Measurements from ENCODE around the gene CECR2.

DNA sequence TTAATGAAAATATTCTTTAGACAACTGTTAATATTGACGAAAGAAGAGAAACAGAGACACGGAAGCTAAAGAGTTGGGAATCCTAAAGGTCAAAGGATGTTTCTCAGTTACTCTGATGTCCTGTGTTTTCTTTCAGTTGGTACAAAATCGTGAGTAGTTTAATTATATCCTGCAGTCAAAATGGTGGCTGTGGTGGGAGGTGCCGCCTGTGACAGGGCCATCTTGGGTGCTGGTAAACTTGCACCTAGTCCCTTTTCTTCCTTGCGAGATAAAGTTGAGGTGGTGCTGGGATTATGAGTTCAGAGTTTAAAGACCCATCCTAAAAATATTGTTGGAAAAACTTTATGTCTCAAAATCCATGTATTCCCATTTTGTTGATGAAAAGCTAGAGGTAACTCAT lies 2.2 kb downstream of the CECR2 start:
- TF ChIP-seq ZNF70 (CRISPR knock-in tag; IDR thresholded peaks at IDR 0.05) (no peak), ZC3H10 (CRISPR knock-in tag; IDR thresholded peaks at IDR 0.05) (no peak)

Measured in SK-N-SH treated with all-trans-retinoic acid at 6 μM for 48 hours (cell line).